Fibroblast of skin of abdomen (primary cell): ENCODE measurements around the gene LYPD5. TPM values are rescaled to one million over a fixed set of nuclear protein-coding genes. Genes with fewer than 3 reads are reported as not detected.
"Not testable (repeated sequence)": the region's sequence is repeated elsewhere in the genome, so short reads cannot be mapped to it uniquely, and the experiment has no call there.

Source experiments
- DNase-seq: peaks from one replicate; pipeline ENCODE4 v3.0.0-alpha.2; 2013
- polyA plus RNA-seq, 2 experiments: library from polyadenylated mRNA; unstranded; fragments of 120-200 nt; gene quantifications; one replicate each; pipeline ENCODE4 v1.2.1, GENCODE V29; 2013; ENCODE audit not compliant: insufficient read length in 2 of 2

Gene LYPD5, protein sequence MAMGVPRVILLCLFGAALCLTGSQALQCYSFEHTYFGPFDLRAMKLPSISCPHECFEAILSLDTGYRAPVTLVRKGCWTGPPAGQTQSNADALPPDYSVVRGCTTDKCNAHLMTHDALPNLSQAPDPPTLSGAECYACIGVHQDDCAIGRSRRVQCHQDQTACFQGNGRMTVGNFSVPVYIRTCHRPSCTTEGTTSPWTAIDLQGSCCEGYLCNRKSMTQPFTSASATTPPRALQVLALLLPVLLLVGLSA
- 0.41 TPM for polyA plus RNA-seq (2013, experiment 1 of 2; ENCODE audit: insufficient read length)
- polyA plus RNA-seq (2013, experiment 2 of 2; ENCODE audit: insufficient read length) = 0.51 TPM

DNA sequence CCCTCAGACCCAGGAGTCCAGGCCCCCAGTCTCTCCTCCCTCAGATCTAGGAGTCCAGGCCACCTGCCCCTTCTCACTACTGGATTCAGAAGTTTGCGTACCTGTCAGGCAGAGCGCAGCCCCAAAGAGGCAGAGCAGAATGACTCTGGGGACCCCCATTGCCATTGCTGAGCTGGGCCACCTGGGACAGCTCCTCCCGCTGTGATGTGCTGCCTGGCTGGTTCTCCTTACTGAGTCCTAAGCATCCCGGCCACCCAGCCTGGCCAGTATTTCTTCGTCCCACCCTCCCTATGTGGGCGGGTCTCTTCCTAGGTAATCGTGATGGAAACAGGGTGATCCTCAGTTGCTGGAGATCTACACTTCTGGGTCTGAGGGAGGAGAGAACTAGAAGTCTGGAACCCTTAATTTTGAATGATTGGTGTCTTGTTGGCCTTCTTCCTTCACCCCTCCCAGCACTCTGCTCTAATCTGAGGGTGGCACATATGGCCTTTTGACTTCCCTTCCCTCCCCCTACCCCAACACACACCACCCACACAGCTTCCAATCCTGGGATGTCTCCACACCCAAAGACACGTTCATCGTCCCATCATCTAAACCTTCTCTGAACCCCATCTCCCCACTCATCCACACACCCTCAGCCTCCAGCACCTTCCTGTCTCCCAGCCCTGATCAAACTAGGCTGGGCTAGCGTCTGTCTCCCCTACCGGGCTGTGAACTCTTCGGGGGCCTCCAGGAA is at the start of gene LYPD5:
TSS of gene LYPD5 (minus strand) at position 232 of the 736 bp plus-strand sequence. CDS start at position 165, 67 bp downstream.
- DNase-seq = no peak

DNA sequence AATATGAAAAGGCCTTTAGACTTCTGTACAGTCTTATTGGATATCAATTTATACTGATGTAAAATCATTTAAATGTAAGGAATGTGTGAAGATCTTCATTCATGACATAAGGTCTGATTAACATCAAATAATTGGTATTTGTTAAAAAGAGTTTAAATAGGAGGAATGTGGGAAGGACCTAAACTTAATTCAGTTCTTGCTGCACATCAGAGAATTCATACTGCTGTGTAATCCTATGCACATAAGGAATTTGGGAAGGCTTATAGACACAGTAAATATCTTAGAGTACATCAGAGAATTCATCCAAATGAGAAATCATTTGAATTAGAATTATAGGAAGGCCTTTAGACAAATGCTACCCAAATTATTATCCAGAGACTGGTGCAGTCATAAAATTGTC is 46.6 kb upstream of the LYPD5 start:
- DNase-seq = no peak

- no peak for DNase-seq
Observed at GRCh38 chr19:43847884-43848283, 45.6 kb upstream of the LYPD5 start.

- no peak for DNase-seq
Observed at GRCh38 chr19:43847246-43847645, 45.0 kb upstream of the LYPD5 start.

DNA sequence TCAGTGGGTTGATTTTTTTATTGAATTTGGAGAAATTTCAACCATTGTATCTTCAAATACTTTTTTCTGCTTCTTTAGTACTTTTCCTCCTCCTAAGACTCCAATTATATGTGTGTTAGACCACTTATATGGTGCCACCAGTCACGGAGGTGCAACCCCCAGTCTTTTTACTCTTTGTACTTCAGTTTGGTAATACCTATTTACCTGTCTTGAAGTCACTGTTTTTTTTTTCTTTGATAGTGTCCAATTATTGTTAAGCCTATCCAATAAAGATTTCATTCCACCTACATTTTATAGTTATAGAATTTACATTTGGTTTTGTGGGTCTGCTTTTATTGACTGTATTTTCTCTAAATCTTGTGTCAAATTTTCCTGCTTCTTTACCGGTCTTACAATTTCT is 39.8 kb upstream of the LYPD5 start:
- DNase-seq = no peak

DNA sequence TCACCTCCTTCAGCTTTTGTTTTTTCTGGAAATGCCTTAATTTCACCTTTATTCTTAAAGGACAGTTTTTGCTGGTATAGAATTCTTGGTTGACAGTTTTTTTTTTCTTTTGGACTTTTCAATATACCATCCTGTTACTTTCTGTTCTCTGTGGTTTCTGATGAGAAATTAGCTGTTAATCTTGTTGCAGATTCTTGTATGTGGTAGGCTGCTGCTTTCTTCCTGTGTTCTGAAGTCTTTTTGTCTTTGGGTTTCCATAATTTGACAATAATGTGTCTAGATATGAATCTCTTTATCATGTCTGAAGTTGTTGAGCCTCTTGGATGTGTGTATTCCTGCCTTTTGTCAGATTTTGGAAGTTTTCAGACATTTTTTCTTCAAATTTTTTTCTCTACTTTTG is 36.9 kb upstream of the LYPD5 start:
- no peak for DNase-seq

GRCh38 chr19:43826787-43827754 is 24.8 kb upstream of the LYPD5 start, which contains the start of gene ZNF283:
ZNF283 (plus strand) TSS chr19:43827321; CDS start chr19:43833505, 6,184 bp downstream.
- peak; percentile 89 for DNase-seq

DNA sequence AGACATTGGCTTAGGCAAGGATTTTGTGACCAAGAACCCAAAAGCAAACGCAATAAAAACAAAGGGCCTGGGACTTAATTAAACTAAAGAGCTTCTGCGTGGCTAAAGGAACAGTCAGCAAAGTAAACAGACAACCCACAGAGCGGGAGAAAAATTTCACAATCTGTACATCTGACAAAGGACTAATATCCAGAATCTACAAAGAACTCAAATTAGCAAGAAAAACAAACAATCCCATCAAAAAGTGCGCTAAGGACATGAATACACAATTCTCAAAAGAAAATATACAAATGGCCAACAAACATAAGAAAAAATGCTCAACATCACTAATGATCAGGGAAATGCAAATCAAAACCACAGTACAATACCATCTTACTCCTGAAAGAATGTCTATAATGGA is 22.3 kb upstream of the LYPD5 start:
- not testable (repeated sequence) for DNase-seq

DNA sequence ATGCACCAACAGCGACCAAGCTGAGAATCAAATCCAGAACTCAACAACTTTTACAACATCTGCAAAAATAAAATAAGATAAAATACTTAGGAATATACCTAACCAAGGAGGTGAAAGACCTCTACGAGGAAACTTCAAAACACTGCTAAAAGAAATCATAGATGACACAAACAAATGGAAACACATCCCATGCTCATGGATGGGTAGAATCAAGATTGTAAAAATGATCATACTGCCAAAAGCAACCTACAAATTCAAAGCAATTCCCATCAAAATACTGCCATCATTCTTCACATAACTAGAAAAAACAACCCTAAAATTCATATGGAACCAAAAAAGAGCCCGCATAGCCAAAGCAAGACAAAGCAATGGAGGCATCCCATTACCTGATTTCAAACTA is 21.6 kb upstream of the LYPD5 start:
- DNase-seq = not testable (repeated sequence)

DNA sequence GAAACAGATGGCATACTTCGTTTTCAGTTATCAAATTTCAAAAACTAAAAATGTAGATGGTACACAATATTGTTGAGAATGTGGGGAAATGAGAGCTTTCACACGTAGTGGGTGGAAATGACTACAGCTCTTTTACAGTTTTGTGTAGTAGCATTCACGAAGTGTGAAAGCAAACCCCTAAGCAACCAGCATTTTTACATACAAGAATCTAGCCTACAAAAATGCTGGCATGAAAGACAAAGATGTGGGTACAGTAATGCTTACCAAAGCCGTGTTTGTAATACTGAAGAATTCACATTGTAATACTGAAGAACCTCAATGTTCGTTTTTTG is 18.6 kb upstream of the LYPD5 start:
- DNase-seq = no peak

GRCh38 chr19:43820098-43820883 is 18.0 kb upstream of the LYPD5 start:
- peak; percentile 53 for DNase-seq

GRCh38 chr19:43818500-43818899 is 16.3 kb upstream of the LYPD5 start:
- DNase-seq = no peak

- DNase-seq = peak; percentile 15
Observed at GRCh38 chr19:43817454-43817853, 15.2 kb upstream of the LYPD5 start.

- DNase-seq = no peak
Observed at GRCh38 chr19:43814663-43815352, 12.6 kb upstream of the LYPD5 start.

GRCh38 chr19:43812688-43813087 is 10.4 kb upstream of the LYPD5 start:
- DNase-seq = no peak

GRCh38 chr19:43812259-43812658 is 10.0 kb upstream of the LYPD5 start:
- DNase-seq = no peak

GRCh38 chr19:43811837-43812236 is 9.6 kb upstream of the LYPD5 start:
- DNase-seq = no peak

DNA sequence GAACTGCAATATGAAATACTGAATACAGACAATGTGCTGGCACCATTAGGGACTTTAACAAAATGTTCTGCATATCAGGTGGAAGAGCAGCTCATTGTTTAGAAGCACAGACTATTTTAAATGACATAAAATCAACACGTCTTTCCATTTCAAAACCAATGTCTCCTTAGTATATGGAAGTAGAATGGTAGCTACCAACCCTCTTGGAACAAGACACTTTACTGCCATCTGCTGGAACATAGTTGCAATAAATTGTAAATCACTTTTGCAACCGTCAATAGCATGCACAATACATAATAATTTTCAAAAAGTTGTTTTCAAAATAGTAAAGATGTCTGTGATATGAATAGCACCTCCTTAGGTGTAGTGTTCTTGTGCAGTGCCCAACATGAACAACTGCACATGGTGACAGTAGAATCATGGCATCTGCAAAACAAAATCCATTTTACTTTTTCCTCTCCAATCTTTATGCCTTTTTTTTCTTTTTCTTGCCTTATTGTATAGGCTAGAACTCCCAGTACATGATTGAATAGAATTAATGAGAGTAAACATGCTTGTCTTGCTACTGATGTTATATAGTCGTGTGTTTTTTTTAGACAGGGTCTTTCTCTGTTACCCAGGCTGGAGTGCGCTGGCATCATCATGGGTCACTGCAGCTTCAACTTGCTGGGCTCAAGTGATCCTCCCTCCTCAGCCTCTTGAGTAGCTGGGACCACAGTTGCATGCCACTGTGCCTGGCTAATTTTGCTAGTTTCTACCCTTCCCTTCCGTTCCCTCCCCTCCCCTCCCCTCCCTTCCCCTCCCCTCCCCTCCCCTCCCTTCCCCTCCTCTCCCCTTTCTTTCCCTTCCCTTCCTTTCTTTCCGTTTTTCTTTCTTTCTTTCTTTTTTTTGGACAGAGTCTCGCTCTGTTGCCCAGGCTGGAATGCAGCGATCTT is 7.8 kb upstream of the LYPD5 start:
- DNase-seq = peak; percentile 48

DNA sequence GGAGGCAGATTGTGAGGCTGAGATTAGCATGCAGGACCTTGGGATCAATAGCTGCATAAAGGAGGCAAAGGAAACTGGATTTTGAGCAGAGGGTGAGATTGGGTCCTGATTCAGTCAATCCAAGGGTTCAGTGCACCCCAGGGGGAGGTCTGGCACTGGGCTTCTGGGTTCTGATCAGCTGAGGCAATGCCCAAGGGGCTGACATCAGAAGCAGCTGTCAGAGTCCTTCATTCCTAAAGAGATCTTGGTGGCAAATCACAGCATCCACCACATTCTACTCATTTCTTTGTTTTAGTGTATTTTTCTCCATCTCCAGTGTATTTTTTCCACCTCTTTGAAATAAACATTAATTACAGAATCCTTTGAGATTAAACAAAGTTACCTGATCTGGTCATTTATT is 5.4 kb upstream of the LYPD5 start:
- DNase-seq = no peak

DNA sequence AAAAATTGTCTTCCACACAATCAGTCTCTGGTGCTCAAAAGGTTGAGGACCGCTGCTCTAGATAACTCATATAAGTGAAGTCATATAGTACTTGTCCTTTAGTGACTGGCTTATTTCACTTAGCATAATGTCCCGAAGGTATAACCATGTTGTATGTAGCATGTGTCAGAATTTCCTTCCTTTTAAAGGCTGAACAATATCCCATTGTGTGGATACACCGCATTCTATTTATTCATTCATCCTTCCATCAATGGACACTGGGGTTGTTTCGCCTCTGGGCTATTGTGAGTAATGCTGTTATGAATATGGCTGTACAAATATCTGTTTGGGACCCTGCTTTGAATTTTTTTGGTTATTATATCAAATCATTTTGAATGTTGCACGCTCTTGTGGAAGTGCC is 4.6 kb upstream of the LYPD5 start:
- no peak for DNase-seq
